GM21515 (cell line): Measurements from ENCODE around the gene ACR.
"Not testable (repeated sequence)": the region's sequence is repeated elsewhere in the genome, so short reads cannot be mapped to it uniquely, and the experiment has no call there.

ENCODE experiments used
- ATAC-seq: cut with Tn5 transposase; IDR thresholded peaks from one replicate; pipeline ENCODE4 v1.9.1; 2021; ENCODE audit not compliant: unreplicated experiment

The ACR gene

DNA sequence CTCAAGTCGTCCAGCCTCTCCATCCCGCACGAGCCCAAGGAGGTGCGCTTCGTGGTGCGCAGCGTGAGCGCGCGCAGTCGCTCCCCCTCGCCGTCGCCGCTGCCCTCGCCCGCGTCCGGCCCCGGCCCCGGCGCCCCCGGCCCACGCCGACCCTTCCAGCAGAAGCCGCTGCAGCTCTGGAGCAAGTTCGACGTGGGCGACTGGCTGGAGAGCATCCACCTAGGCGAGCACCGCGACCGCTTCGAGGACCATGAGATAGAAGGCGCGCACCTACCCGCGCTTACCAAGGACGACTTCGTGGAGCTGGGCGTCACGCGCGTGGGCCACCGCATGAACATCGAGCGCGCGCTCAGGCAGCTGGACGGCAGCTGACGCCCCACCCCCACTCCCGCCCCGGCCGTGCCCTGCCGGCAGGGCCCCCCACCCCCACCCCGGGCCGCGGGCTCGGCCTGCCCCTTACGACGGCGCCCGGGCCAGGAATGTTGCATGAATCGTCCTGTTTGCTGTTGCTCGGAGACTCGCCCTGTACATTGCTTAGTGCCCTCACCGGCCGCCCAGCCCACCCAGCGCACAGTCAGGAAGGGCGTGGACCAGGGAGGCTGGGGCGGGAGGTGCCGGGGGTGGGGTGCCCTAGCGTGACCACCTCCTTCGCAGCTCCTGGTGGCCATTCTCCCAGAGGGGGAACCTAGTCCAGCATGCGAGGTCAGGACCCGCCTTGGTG, 6.9 kb upstream of the ACR start:
- ATAC-seq, result no peak

GRCh38 chr22:50731811-50732624, 6.0 kb upstream of the ACR start:
- ATAC-seq, result no peak

- no peak for ATAC-seq
These were observed 5.3 kb upstream of the ACR start for GRCh38 chr22:50732681-50733080.

DNA sequence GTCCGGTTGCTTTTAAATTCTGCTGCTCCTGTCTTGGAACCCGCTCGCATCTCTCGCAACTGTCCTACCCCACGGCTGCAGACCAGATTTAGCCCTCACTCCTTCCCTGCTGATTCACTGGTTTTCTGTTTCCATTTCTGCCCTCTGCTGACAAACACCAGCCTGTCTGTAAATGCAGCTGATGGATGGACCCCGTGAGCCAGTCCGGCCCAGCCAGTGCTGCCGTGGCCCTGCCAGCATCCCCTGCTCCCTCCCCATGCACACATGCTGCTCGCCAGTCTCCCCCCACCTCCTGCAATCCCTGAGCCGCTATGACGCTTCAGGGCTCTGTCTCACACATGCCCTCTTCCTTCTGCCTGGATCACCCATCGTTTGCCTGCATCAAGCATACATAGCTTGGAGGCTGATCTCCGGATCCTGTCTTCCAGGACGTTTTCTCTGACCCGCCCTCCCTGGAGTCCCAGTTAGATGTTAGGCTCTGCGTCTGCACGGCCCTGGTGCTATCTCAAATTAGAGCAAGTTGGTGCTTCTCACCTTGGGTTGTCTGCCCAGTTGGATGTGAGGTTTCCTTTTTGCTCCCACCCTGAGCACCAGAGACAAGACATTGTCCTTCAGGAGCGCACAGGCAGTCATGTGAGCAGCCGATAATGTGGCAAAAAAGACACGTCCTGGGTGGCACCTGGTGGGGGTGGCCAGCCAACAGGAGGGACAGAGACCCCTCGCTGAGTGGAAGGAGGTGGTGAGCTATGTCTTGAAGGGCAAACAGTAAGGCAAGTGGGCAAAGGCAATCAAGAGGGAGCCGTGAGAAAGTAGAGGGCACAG, 4.3 kb upstream of the ACR start:
- ATAC-seq, result no peak

- ATAC-seq, result no peak
These were observed 3.6 kb upstream of the ACR start for GRCh38 chr22:50734343-50734771.

DNA sequence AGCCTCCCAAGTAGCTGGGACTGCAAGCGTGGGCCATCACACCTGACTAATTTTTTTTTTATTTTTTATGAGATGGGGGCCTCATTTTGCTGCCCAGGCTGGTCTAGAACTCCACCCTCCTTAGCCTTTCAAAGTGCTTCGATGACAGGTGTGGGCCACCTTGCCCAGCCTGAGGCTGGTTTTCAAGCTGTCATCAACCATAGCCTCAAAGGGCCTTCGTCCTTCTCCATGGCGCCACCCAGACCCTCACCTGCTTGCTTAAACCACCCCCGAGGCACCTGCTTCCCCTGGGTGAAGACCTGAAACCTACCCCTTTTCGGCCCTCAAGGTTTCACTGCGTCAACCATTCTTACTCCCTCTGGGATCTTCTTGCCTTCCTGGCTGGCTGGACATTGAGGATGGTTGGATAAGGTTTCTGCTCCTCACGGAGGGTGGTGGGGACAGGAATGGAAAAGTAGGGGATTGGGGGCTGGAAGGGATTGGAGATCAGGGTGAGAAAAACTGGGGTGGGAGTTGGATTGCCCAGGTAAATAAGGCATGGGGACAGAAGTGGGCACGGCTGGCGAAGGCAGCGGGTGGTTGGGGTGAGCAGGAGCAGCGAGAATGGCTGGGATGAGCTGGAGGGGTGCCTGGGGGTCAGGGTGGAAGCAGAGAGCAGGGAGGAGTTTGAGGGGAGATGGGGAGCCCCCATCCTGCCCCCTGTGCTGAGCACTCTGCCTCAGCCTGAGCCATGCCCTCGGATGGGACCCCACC, 2.8 kb upstream of the ACR start:
- no peak for ATAC-seq

DNA sequence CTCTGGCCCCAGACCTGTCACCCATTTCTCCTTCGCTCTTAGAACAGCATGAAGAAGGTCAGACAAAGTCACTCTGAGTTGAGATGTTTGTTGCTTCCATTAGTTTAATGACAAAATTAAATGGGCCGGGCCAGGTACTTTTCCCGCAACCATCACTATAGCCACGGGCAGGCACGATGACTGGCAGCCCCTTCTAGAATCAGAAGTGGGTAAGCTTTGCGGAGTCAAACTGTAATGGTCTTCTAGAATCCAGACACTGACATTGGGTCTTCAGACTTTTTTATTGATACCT, 2.3 kb upstream of the ACR start:
- ATAC-seq, result no peak

- no peak for ATAC-seq
These were observed 734 bp downstream of the ACR start for GRCh38 chr22:50738649-50739227.

GRCh38 chr22:50739279-50739691, 1.3 kb downstream of the ACR start:
- no peak for ATAC-seq

DNA sequence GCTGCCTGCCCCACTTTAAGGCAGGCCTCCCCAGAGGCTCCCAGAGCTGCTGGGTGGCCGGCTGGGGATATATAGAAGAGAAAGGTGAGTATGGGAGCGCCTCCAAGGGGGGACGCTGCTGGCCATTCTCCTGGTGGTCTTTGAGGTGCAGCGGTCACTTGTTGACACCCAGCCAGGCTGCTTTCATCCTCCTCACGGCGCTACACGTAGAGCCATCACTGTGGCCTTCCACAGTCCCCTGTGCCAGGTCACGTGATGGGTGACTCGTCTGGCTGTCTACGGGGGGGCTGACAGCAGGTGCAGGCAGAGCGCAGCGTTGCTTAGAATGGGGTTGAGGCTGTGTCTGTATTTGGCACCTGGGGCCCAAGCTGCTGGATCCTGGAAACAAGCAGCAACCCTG, 1.9 kb downstream of the ACR start:
- no peak for ATAC-seq

GRCh38 chr22:50740714-50741113, 2.7 kb downstream of the ACR start:
- not testable (repeated sequence) for ATAC-seq

GRCh38 chr22:50744424-50744823, 6.4 kb downstream of the ACR start:
- not testable (repeated sequence) for ATAC-seq

GRCh38 chr22:50747521-50747920, 9.5 kb downstream of the ACR start:
- not testable (repeated sequence) for ATAC-seq

DNA sequence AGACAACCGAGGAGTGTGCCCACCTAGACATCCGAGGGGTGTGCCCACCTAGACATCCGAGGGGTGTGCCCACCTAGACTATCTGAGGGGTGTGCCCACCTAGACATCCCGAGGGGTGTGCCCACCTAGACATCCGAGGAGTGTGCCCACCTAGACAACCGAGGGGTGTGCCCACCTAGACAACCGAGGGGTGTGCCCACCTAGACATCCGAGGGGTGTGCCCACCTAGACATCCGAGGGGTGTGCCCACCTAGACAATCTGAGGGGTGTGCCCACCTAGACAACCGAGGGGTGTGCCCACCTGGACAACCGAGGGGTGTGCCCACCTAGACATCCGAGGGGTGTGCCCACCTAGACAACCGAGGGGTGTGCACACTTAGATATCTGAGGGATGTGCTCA, 10.6 kb downstream of the ACR start:
- ATAC-seq, result not testable (repeated sequence)

DNA sequence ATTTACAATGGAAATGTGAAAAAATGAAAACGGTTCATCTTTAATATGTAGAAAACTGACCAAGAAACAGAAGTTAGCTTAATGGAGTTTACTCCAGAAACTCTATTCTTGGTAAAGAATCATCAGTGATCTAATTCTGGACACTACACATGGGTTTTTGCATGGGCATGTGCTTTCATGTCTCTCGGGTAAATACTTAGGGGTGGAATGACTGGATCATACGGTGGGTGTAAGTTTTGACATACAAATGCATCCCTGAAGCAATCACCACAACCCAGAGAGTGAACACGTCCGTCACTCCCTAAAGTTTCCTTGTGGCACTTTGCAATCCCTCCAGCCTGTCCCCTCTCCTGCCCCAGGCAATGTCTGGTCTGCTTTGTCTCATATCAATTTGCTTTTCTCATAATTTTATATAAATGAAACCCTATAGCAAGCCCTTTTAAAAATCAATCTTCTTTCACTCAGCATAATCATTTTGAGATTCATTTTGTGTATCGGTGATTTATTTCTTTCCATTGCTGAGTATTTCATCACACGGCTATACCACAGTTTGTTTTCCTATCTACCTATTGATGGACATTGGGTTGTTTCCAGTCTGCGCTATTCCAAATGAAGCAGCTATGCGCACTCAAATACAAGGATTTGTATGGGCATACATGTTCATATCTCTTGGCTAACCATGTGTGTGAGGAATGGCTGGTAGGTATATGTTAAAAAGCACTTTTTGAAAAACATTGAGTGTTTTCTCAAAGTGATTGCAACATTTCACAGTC, 11.5 kb downstream of the ACR start:
- not testable (repeated sequence) for ATAC-seq

DNA sequence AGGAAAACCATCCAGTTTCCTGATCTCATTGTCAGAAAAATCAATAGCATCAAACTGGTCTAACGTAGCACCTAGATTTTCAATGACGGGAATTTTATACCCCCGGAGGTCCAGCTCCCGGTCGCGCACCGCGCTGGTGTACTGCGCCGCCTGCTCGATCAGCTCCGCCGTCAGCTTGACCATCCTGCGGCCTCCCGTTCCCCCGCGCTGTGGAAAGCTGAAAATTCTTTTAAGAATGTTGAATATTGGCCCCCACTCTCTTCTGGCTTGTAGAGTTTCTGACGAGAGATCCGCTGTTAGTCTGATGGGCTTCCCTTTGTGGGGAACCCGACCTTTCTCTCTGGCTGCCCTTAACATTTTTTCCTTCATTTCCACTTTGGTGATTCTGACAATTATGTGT, 17.2 kb downstream of the ACR start:
- ATAC-seq, result not testable (repeated sequence)

- ATAC-seq, result not testable (repeated sequence)
These were observed 18.4 kb downstream of the ACR start for GRCh38 chr22:50756406-50756805.

- not testable (repeated sequence) for ATAC-seq
These were observed 19.0 kb downstream of the ACR start for GRCh38 chr22:50756949-50757491.

DNA sequence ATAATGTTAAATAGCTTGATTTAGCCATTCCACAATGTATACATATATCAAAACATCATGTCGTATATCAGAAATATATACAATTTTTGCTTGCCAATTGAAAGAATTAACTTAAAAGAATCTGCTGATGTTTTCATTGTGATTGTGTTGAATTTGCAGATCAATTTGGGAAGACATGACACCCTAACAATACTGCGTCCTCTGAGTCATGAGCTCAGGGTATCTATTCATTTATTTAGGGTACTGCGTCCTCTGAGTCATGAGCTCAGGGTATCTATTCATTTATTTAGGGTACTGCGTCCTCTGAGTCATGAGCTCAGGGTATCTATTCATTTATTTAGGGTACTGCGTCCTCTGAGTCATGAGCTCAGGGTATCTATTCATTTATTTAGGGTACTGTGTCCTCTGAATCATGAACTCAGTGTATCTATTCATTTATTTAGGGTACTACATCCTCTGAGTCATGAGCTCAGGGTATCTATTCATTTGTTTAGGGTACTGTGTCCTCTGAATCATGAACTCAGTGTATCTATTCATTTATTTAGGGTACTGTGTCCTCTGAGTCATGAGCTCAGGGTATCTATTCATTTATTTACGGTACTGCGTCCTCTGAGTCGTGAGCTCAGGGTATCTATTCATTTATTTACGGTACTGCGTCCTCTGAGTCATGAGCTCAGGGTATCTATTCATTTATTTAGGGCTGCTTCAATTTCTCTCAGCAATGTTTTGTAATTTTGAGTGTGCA, 21.8 kb downstream of the ACR start:
- ATAC-seq, result not testable (repeated sequence)
